ENCODE data around the gene ST3GAL4.

GRCh38 chr11:126357055-126357962, 1.8 kb downstream of the ST3GAL4 start:
- TF ChIP-seq CTCF (IDR thresholded peaks at IDR 0.05): no peak
- no peak for TF ChIP-seq POLR2A (IDR thresholded peaks at IDR 0.05)
